Stimulated activated naive CD4-positive, alpha-beta T cell (primary cell): ENCODE results near the gene STAC2.

Source experiments
- DNase-seq, 6 experiments: peaks; one replicate each; lab custom pipeline; 2025; lab: John Stamatoyannopoulos, UW

STAC2 gene

GRCh38 chr17:39231591-39232551 is 6.1 kb upstream of the STAC2 start:
- peak; percentile 25 to 57 (median 48) for DNase-seq

- no peak for DNase-seq
Measured at GRCh38 chr17:39231091-39231561, 5.4 kb upstream of the STAC2 start.

GRCh38 chr17:39230361-39230760 is 4.6 kb upstream of the STAC2 start:
- DNase-seq, result no peak

- no peak for DNase-seq
Measured at GRCh38 chr17:39229274-39229913, 3.6 kb upstream of the STAC2 start.

GRCh38 chr17:39227364-39227919 is 1.7 kb upstream of the STAC2 start:
- no peak for DNase-seq

- peak in 3 of 6 experiments; percentile 15 to 50 (median 18) for DNase-seq
Measured at GRCh38 chr17:39225959-39226683, 376 bp upstream of the STAC2 start.

- peak in 1 of 6 experiments; percentile 20 for DNase-seq
Measured at GRCh38 chr17:39224778-39225307, 902 bp downstream of the STAC2 start.

- no peak for DNase-seq
Measured at GRCh38 chr17:39223907-39224777, 1.6 kb downstream of the STAC2 start.

- DNase-seq, result no peak
Measured at GRCh38 chr17:39222866-39223834, 2.6 kb downstream of the STAC2 start.

GRCh38 chr17:39222151-39222550 is 3.6 kb downstream of the STAC2 start:
- no peak for DNase-seq

- DNase-seq, result no peak
Measured at GRCh38 chr17:39221572-39221971, 4.2 kb downstream of the STAC2 start.

GRCh38 chr17:39219647-39220154 is 6.0 kb downstream of the STAC2 start:
- DNase-seq, result no peak

GRCh38 chr17:39218906-39219305 is 6.8 kb downstream of the STAC2 start:
- DNase-seq, result no peak

- DNase-seq, result no peak
Measured at GRCh38 chr17:39217734-39218369, 7.9 kb downstream of the STAC2 start.

- no peak for DNase-seq
Measured at GRCh38 chr17:39213852-39214251, 11.9 kb downstream of the STAC2 start.

GRCh38 chr17:39212841-39213480 is 12.8 kb downstream of the STAC2 start:
- no peak for DNase-seq

GRCh38 chr17:39212195-39212810 is 13.4 kb downstream of the STAC2 start:
- DNase-seq, result no peak

GRCh38 chr17:39210093-39210434 is 15.7 kb downstream of the STAC2 start:
- no peak for DNase-seq
